SK-N-MC (cell line): ENCODE data around the gene ABCC1.

ENCODE experiments used
- EZH2 ChIP-seq: fragments of 200-600 bp; sonication (generic); IDR thresholded peaks from one replicate; pipeline ENCODE4 v1.6.1; 2017; ENCODE audit warnings: antibody characterized with exemption
- POLR2AphosphoS5 ChIP-seq: IDR thresholded peaks from 2 replicates; pipeline ENCODE4 v1.6.1; 2012; ENCODE audit warnings: mild to moderate bottlenecking, low read depth, low read length, borderline replicate concordance

- TF ChIP-seq POLR2AphosphoS5 (no peak), EZH2 (no peak)
Observed at GRCh38 chr16:16141141-16141540, 191.7 kb downstream of the ABCC1 start.
